HG02642 (cell line): Measurements from ENCODE around the gene ZNF609.
A peak's percentile ranks its signal among the peaks of the same experiment; 100 is the strongest.

Source experiments
- ATAC-seq: cut with Tn5 transposase; IDR thresholded peaks from one replicate; pipeline ENCODE4 v1.9.1; 2021; ENCODE audit warnings: mild to moderate bottlenecking; ENCODE audit not compliant: unreplicated experiment, poor library complexity

The ZNF609 gene

GRCh38 chr15:64460206-64460723 lies at the start of gene ZNF609:
Gene ZNF609, plus strand, starts transcription at chr15:64460578. Its CDS starts 38,842 bp downstream, at chr15:64499420.
- peak; percentile 65 for ATAC-seq

- no peak for ATAC-seq
Observed at GRCh38 chr15:64412216-64412615, 48.2 kb upstream of the ZNF609 start.

- ATAC-seq: no peak
Observed at GRCh38 chr15:64422697-64423096, 37.7 kb upstream of the ZNF609 start.

GRCh38 chr15:64423970-64424369 lies 36.4 kb upstream of the ZNF609 start:
- no peak for ATAC-seq

GRCh38 chr15:64425221-64425620 lies 35.2 kb upstream of the ZNF609 start:
- ATAC-seq: no peak

- ATAC-seq: no peak
Observed at GRCh38 chr15:64426845-64427465, 33.4 kb upstream of the ZNF609 start.

- ATAC-seq: no peak
Observed at GRCh38 chr15:64429448-64429847, 30.9 kb upstream of the ZNF609 start.

GRCh38 chr15:64430000-64430735 lies 30.2 kb upstream of the ZNF609 start:
- no peak for ATAC-seq

GRCh38 chr15:64437982-64438381 lies 22.4 kb upstream of the ZNF609 start:
- no peak for ATAC-seq

GRCh38 chr15:64438653-64439447 lies 21.5 kb upstream of the ZNF609 start:
- ATAC-seq: no peak

GRCh38 chr15:64441852-64442251 lies 18.5 kb upstream of the ZNF609 start:
- ATAC-seq: no peak

- no peak for ATAC-seq
Observed at GRCh38 chr15:64443016-64443415, 17.4 kb upstream of the ZNF609 start.

GRCh38 chr15:64443747-64444621 lies 16.4 kb upstream of the ZNF609 start:
- peak; percentile 50 for ATAC-seq

- ATAC-seq: no peak
Observed at GRCh38 chr15:64444836-64445235, 15.5 kb upstream of the ZNF609 start.

GRCh38 chr15:64447536-64448315 lies 12.7 kb upstream of the ZNF609 start:
- ATAC-seq: no peak

GRCh38 chr15:64452988-64453688 lies 7.2 kb upstream of the ZNF609 start:
- ATAC-seq: no peak

GRCh38 chr15:64453689-64454037 lies 6.7 kb upstream of the ZNF609 start:
- ATAC-seq: no peak

- ATAC-seq: no peak
Observed at GRCh38 chr15:64454282-64454681, 6.1 kb upstream of the ZNF609 start.

GRCh38 chr15:64455961-64456371 lies 4.4 kb upstream of the ZNF609 start:
- no peak for ATAC-seq
